T-cell (primary cell): ENCODE measurements around the gene KIAA1755. TPM values are rescaled to one million over a fixed set of nuclear protein-coding genes. Genes with fewer than 3 reads are reported as not detected.

Experiments
- ATAC-seq, 4 experiments: fragments of 200-7000 bp in 3 of 4; fragments of 150-1000 bp in 1 of 4; cut with Tn5 transposase; replicated peaks in 1 of 4; 1 replicate in 3 of 4; 2 replicates in 1 of 4; pipeline ENCODE4 v1.10.0; 2021; ENCODE audit warnings: moderate library complexity in 3 of 4, mild to moderate bottlenecking in 2 of 4, moderate number of reproducible peaks in 1 of 4
- CTCF ChIA-PET, 2 donors: fragments of 300-600 bp; sonication (Branson Sonifier 250); formaldehyde crosslinking; loops; one replicate each; lab custom pipeline; 2022; ENCODE audit warnings: antibody characterized with exemption in 2 of 2; lab: Charles Lee
- POLR2A ChIA-PET, 2 donors: fragments of 300-600 bp; sonication (Branson Sonifier 250); formaldehyde crosslinking; loops; one replicate each; lab custom pipeline; 2022; ENCODE audit warnings: antibody characterized with exemption in 2 of 2; lab: Charles Lee
- DNase-seq, 35 experiments: peaks; one replicate each; pipeline versions ENCODE4 v3.0.0 to v3.0.0-alpha.2; 2013 to 2023
- H3K27ac ChIP-seq: one replicate; pipeline ENCODE4 v1.5.1; 2013; ENCODE audit warnings: low read length
- H3K27me3 ChIP-seq, 2 experiments: replicated peaks in 1 of 2; 1 replicate in 1 of 2; 2 replicates in 1 of 2; pipeline versions ENCODE4 v1.6.1 to v1.7.0; 2013; ENCODE audit warnings: low read length in 1 of 2, mixed read lengths in 1 of 2; ENCODE audit not compliant: control insufficient read depth in 2 of 2, insufficient read depth in 2 of 2; ENCODE audit errors: extremely low read depth in 1 of 2
- H3K36me3 ChIP-seq, 2 donors: 1 replicate in 1 of 2; 2 replicates in 1 of 2; pipeline versions ENCODE4 v1.6.1 to v1.7.0; 2013; ENCODE audit warnings: low read length in 1 of 2; ENCODE audit not compliant: control insufficient read depth in 2 of 2, insufficient read depth in 1 of 2; ENCODE audit errors: extremely low read depth in 1 of 2
- H3K4me1 ChIP-seq, 2 experiments: 1 replicate in 1 of 2; 2 replicates in 1 of 2; pipeline versions ENCODE4 v1.6.1 to v1.7.0; 2013; ENCODE audit warnings: low read length in 2 of 2, mixed read lengths in 1 of 2; ENCODE audit not compliant: insufficient read depth in 2 of 2, control insufficient read depth in 1 of 2; ENCODE audit errors: extremely low read depth in 1 of 2
- H3K4me3 ChIP-seq, 2 donors: 1 replicate in 1 of 2; 2 replicates in 1 of 2; pipeline versions ENCODE4 v1.5.1 to v1.7.0; 2013; ENCODE audit warnings: mild to moderate bottlenecking in 2 of 2, low read length in 1 of 2, moderate library complexity in 1 of 2; ENCODE audit not compliant: control insufficient read depth in 1 of 2; ENCODE audit errors: extremely low read depth in 1 of 2
- H3K9me3 ChIP-seq: 2 replicates; pipeline ENCODE4 v1.7.0; 2013
- H3K27ac Mint-ChIP-seq, 2 donors: one replicate each; pipeline ENCODE4 v1.8.0; 2020 to 2021; ENCODE audit warnings: mild to moderate bottlenecking in 2 of 2, mixed read lengths in 2 of 2
- H3K27me3 Mint-ChIP-seq, 2 donors: one replicate each; pipeline ENCODE4 v1.8.0; 2021 to 2022; ENCODE audit warnings: mixed read lengths in 2 of 2
- H3K36me3 Mint-ChIP-seq: one replicate; pipeline ENCODE4 v1.8.0; 2021; ENCODE audit warnings: mixed read lengths
- H3K4me1 Mint-ChIP-seq, 3 donors: one replicate each; pipeline ENCODE4 v1.8.0; 2020 to 2022; ENCODE audit warnings: mixed read lengths in 3 of 3, mild to moderate bottlenecking in 1 of 3
- H3K4me3 Mint-ChIP-seq, 3 donors: one replicate each; pipeline ENCODE4 v1.8.0; 2020 to 2022; ENCODE audit warnings: mild to moderate bottlenecking in 3 of 3, mixed read lengths in 3 of 3, moderate library complexity in 3 of 3
- H3K9me3 Mint-ChIP-seq, 3 donors: one replicate each; pipeline ENCODE4 v1.8.0; 2020 to 2022; ENCODE audit warnings: mixed read lengths in 3 of 3
- WGBS: methylation state at CpG from one replicate; pipeline ENCODE4 v1.1.5; 2013; ENCODE audit warnings: missing lambda C conversion rate; ENCODE audit not compliant: insufficient coverage; 5-methylcytosine and 5-hydroxymethylcytosine counted together
- total RNA-seq, 35 experiments: library from RNA in 6 of 35; stranded (reverse) in 6 of 35; fragments of 120-200 nt in 1 of 35; gene quantifications; one replicate each; pipeline versions ENCODE4 v1.2.1 to v1.2.4 and lab custom pipeline; 2013 to 2026

The KIAA1755 gene
- total RNA-seq, 5 donors from 2014 or later (not counting 1 experiment from before 2014, with no cell fraction given): not detected

DNA sequence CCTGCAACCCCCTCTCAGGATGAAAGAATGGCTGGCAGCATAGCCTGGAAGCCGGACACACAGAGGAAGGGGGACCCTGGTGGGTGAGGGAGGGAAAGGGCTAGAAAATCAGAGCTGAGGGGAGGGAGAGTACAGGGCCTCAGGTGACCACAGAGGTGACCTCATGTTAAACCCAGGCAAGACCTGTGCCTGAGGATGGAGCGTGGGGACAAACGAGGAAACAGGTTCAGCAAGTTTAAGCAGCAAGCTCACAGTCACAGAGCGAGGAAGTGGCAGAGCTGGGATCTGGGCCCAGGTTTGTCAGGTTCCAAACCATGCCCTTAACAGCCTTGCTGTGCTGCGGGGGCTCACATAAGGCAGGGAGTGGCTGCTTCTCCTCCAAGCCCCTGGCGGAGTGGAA, 39.4 kb upstream of the KIAA1755 start:
- H3K4me3 Mint-ChIP-seq: no peak overlapping the region
- Histone ChIP-seq H3K36me3 (no peaks in the 10 kb centered on the region), H3K4me1 (peaks cover 0 to 7% of the 10 kb centered on the region in 2 experiments), H3K9me3 (no peaks in the 10 kb centered on the region), H3K27me3 (peaks cover 0 to 57% of the 10 kb centered on the region in 2 experiments), H3K27ac (no peak overlapping the region), H3K4me3 (no peak overlapping the region)
- no peak for ATAC-seq
- ChIA-PET CTCF (no interaction called here), POLR2A (no interaction called here)
- 84% methylated on average over 5 of the region's 6 CpGs for WGBS
- peaks cover 44 to 45% of the 10 kb centered on the region in 2 donors for H3K27me3 Mint-ChIP-seq
- H3K4me1 Mint-ChIP-seq: peaks cover 10 to 20% (median 15%) of the 10 kb centered on the region in 3 donors
- H3K27ac Mint-ChIP-seq: no peak overlapping the region
- H3K9me3 Mint-ChIP-seq: no peaks in the 10 kb centered on the region
- no peaks in the 10 kb centered on the region for H3K36me3 Mint-ChIP-seq
- DNase-seq: no peak

- H3K4me1 Mint-ChIP-seq: peaks cover 0 to 9% (median 7%) of the 10 kb centered on the region in 3 donors
- ChIA-PET POLR2A (no interaction called here), CTCF (no interaction called here)
- peaks cover 0 to 57% of the 10 kb centered on the region in 2 experiments for H3K27me3 ChIP-seq
- no peaks in the 10 kb centered on the region for H3K36me3 ChIP-seq
- no peaks in the 10 kb centered on the region for H3K36me3 Mint-ChIP-seq
- peaks cover 0 to 1% of the 10 kb centered on the region in 2 experiments for H3K4me1 ChIP-seq
- H3K27ac ChIP-seq: no peak overlapping the region
- H3K27me3 Mint-ChIP-seq: peaks cover 34 to 39% of the 10 kb centered on the region in 2 donors
- no peaks in the 10 kb centered on the region for H3K9me3 Mint-ChIP-seq
- WGBS: 44% methylated on average over 10 of the region's 13 CpGs
- ATAC-seq: no peak
- H3K27ac Mint-ChIP-seq: no peak overlapping the region
- peak in 1 of 35 experiments; percentile 7 for DNase-seq
- H3K4me3 ChIP-seq: no peak overlapping the region
- no peak overlapping the region for H3K4me3 Mint-ChIP-seq
- no peaks in the 10 kb centered on the region for H3K9me3 ChIP-seq
Measured at GRCh38 chr20:38298768-38299288, 38.3 kb upstream of the KIAA1755 start.

DNA sequence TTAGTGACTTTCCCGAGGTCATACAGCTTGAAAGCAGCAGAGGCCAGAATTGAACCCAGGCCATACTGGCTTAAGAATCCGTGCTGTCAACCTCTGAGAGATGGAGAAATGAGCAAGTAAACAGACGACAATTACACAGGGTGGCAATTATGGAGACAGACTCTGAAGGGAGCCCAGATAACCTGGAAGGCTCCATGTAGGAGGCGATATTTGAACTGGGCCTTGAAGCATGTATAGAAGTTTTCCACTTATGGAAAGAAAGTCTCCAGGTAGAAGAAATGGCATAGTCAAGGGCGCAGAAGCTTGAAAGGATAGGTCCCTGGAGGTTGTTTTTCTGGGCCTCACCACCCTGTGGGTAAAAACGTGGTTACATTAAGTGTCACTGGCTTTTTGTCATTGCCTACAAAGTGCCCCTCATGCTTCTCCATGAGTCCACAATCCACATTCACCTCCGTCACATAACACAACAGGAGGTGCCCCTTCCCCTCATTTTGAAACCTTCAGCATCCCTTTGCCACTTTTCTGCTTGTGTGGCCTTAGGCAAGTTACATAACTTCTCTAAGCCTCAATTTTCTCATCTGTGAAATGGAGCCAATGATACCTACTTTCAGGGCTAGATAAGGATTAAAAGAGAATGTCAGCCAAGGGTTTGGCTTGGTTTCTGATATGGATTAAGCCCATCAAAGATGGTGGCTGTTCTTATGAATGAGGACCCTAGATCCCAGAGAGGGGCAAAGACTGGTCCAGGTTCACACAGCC, 37.6 kb upstream of the KIAA1755 start:
- POLR2A ChIA-PET: no interaction called here
- H3K4me1 ChIP-seq: no peaks in the 10 kb centered on the region
- Mint-ChIP-seq H3K4me3 (no peak overlapping the region), H3K27me3 (peaks cover 26 to 35% of the 10 kb centered on the region in 2 donors), H3K27ac (no peak overlapping the region), H3K9me3 (no peaks in the 10 kb centered on the region), H3K36me3 (no peaks in the 10 kb centered on the region), H3K4me1 (peaks cover 0 to 2% (median 0%) of the 10 kb centered on the region in 3 donors)
- ATAC-seq: no peak
- no peak overlapping the region for H3K4me3 ChIP-seq
- WGBS: 76% methylated on average over 4 of the region's 7 CpGs
- peaks cover 0 to 61% of the 10 kb centered on the region in 2 experiments for H3K27me3 ChIP-seq
- no peak for DNase-seq
- no peaks in the 10 kb centered on the region for H3K9me3 ChIP-seq
- H3K36me3 ChIP-seq: no peaks in the 10 kb centered on the region
- CTCF ChIA-PET: no interaction called here
- H3K27ac ChIP-seq: no peak overlapping the region

GRCh38 chr20:38296433-38296832, 35.9 kb upstream of the KIAA1755 start:
- no peaks in the 10 kb centered on the region for H3K36me3 ChIP-seq
- H3K27ac Mint-ChIP-seq: no peak overlapping the region
- H3K27me3 ChIP-seq: peaks cover 0 to 56% of the 10 kb centered on the region in 2 experiments
- H3K36me3 Mint-ChIP-seq: no peaks in the 10 kb centered on the region
- ATAC-seq (no peak), DNase-seq (no peak)
- H3K9me3 Mint-ChIP-seq: no peaks in the 10 kb centered on the region
- ChIA-PET POLR2A (no interaction called here), CTCF (no interaction called here)
- H3K4me1 ChIP-seq: no peaks in the 10 kb centered on the region
- no peaks in the 10 kb centered on the region for H3K4me1 Mint-ChIP-seq
- WGBS: 58% methylated on average over 8 of the region's 11 CpGs
- peaks cover 25 to 36% of the 10 kb centered on the region in 2 donors for H3K27me3 Mint-ChIP-seq
- H3K27ac ChIP-seq: no peak overlapping the region
- H3K9me3 ChIP-seq: no peaks in the 10 kb centered on the region
- no peak overlapping the region for H3K4me3 Mint-ChIP-seq
- H3K4me3 ChIP-seq: no peak overlapping the region

GRCh38 chr20:38295811-38296210, 35.3 kb upstream of the KIAA1755 start:
- DNase-seq (no peak), ATAC-seq (no peak)
- H3K4me1 Mint-ChIP-seq: no peaks in the 10 kb centered on the region
- H3K4me3 Mint-ChIP-seq: no peak overlapping the region
- no peak overlapping the region for H3K27ac Mint-ChIP-seq
- Histone ChIP-seq H3K9me3 (no peaks in the 10 kb centered on the region), H3K27ac (no peak overlapping the region), H3K4me1 (no peaks in the 10 kb centered on the region), H3K4me3 (no peak overlapping the region), H3K36me3 (no peaks in the 10 kb centered on the region), H3K27me3 (peaks cover 0 to 53% of the 10 kb centered on the region in 2 experiments)
- H3K9me3 Mint-ChIP-seq: no peaks in the 10 kb centered on the region
- H3K27me3 Mint-ChIP-seq: peaks cover 25 to 35% of the 10 kb centered on the region in 2 donors
- ChIA-PET CTCF (no interaction called here), POLR2A (no interaction called here)
- H3K36me3 Mint-ChIP-seq: no peaks in the 10 kb centered on the region
- 82% methylated on average over 3 of the region's 5 CpGs for WGBS

GRCh38 chr20:38294076-38294591, 33.6 kb upstream of the KIAA1755 start:
- ChIA-PET CTCF (no interaction called here), POLR2A (no interaction called here)
- no peaks in the 10 kb centered on the region for H3K9me3 Mint-ChIP-seq
- no peaks in the 10 kb centered on the region for H3K4me1 ChIP-seq
- ATAC-seq (no peak), DNase-seq (no peak)
- no peak overlapping the region for H3K27ac ChIP-seq
- no peak overlapping the region for H3K4me3 Mint-ChIP-seq
- H3K36me3 Mint-ChIP-seq: no peaks in the 10 kb centered on the region
- no peaks in the 10 kb centered on the region for H3K9me3 ChIP-seq
- H3K4me3 ChIP-seq: no peak overlapping the region
- H3K27ac Mint-ChIP-seq: no peak overlapping the region
- H3K36me3 ChIP-seq: no peaks in the 10 kb centered on the region
- no peaks in the 10 kb centered on the region for H3K4me1 Mint-ChIP-seq
- peaks cover 0 to 43% of the 10 kb centered on the region in 2 experiments for H3K27me3 ChIP-seq
- WGBS: 63% methylated on average over 7 of the region's 11 CpGs
- H3K27me3 Mint-ChIP-seq: peaks cover 24 to 35% of the 10 kb centered on the region in 2 donors
